Measurements from ENCODE around the gene PRPF19. TPM values are rescaled to one million over a fixed set of nuclear protein-coding genes. Genes with fewer than 3 reads are reported as not detected.
A peak's percentile ranks its signal among the peaks of the same experiment; 100 is the strongest.

PRPF19 gene
- total RNA-seq, 2 donors from 2014 or later: 55.8 to 58.8 TPM

DNA sequence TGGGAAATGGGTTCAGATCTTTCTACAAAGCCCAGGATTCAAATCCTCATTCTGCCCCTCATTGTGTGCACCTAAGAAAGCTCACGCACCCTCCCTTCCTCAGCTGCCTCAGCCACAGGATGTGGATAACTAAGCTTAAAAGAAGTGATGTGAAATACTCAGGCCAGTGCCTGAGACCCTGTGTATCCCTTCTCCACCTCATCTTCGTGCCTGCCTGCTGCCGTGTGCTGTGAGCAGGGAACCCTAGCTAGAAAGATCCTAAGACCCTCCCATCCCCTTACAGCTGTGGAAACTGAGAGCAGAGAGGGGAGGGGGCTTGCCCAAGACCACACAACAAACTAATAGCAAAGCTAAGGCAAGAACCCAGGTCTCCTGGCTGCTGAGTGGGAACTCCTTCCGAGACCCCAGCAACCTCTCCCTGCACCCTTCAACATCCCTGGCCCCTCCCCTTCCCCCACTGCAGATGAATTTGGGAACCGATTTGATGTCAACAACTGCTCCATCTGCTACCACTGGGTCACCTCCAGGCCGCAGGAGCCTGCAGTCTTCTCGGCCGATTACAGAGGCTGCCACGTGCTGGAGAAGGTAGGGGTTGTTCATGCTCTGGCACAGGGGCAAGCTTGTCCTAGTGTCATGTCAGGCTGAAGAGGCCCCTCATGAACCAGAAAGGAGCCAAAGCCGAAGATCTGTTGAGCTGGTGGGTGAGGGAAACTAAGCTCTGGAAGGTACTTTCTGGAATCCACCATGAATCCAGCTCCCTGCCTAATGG, 37.5 kb downstream of the PRPF19 start:
- DNase-seq (peak in 1 of 2 donors; percentile 0), ATAC-seq (no peak)
- intact Hi-C loops (cut with DNase I, micrococcal nuclease): no loop called here

DNA sequence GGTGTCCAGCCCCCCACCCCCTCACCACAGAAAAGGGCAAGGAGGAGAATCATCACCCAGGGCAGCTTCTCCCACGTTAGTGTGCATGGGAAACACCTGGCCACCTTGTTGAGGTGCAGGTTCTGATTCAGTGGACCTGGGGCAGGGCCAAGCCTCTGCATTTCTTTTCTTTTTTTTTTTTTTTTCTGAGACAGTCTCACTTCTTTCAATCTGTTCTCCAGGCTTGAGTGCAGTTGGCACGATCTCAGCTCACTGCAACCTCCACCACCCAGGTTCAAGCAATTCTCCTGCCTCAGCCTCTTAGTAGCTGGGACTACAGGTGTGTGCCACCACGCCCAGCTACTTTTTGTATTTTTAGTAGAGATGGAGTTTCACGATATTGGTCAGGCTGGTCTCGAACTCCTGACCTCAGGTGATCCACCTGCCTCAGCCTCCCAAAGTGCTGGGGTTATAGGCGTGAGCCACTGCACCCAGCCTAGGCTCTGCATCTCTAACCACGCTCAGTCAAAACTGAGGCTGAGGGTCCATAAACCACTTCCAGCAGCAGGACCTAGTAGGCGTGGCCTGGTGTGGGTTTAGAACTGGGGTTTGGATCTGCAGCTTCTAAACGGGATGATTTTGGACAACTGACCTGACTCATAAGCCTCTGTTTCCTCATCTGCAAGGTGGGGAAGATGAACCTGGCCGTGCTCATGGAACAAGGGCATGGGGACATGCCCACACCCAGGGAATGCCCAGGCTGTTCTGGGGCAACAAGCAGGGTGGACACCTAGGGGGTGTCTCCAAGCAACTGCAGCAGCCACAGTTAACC, 38.3 kb downstream of the PRPF19 start:
- peak in 1 of 2 donors; percentile 0 for DNase-seq
- no peak for ATAC-seq
- intact Hi-C loops (cut with DNase I, micrococcal nuclease): no loop called here

DNA sequence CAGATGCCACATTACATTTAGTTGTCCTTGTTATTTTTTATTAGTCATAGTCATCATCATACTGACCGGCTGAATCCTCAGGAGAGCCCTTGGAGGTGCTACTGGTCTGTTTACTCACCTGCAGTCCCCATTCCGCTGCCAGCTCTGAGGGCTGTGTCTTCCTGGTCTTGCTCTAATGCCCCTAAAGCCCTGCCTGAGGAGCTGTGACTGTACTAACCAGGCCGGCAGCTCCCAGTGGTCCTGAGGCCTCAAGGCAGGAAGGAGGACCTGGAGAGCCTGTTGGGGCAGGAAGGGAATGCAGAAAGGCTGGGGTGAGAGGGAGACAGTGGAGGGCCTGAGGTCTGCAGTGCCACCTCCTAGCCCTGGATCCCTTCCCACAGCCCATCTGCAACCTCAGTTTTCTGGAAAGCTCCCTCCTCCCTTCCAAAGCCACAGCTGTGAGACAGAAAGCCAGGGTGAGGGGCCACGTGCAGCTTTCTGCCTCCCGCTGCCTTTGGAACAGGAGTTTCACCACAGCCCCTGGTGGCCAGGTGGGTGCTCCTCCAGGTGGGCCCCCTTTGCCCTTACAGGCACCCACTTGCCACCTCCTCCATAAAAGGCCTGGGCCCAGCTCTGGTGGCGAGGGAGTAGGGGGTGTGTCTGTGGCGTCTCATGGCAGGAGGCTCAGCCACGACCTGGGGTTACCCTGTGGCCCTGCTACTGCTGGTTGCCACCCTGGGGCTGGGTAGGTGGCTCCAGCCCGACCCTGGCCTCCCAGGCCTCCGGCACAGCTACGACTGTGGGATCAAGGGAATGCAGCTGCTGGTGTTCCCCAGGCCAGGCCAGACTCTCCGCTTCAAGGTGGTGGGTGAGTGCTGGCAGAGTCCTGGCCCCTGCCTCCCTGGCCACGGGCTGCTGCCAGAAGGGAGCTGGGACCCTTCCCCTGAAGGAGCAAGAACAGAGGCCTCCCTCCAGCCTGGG, 39.2 kb downstream of the PRPF19 start, which contains the start of gene ZP1:
Gene ZP1, plus strand, starts transcription at position 632 of the 960 bp plus-strand sequence. Its CDS starts 20 bp downstream, at position 652.
- no peak for ATAC-seq
- intact Hi-C loops (cut with DNase I, micrococcal nuclease): no loop called here

DNA sequence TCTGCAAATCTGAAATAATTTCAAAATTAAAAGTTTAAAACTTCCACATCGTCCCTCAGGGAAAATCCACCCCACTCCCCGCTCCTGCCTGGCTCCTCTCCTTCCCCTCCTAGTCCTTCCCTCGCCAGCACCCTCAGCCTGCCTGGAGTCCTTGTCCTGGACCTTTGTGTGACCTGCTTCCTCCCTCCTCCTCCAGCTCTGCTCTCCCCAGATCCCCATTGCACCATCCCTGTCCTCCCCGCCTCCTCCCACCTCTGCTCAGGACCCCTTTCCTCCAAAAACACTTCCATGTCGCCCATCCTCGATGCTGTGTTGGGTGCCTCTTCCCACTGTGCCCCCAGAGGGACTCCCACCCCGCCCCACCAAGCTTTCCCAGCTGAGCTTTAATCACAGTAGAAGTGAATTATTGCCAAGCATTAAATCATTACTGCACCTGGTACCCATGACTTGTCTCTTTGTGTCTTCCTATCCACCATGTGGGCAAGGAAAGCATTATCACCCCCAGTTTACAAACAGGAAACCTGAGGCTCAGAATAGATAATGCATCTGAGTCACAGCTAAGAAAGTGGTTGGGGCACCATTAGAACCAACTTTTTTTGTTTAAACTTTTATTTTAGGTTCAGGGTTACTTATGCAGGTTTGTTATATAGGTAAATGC, 41.4 kb downstream of the PRPF19 start:
- no peak for ATAC-seq
- DNase-seq: no peak
- intact Hi-C loops (cut with DNase I, micrococcal nuclease): no loop called here

More for the DNA sequence above, 39.2 kb downstream of the PRPF19 start, which contains the start of gene ZP1:
- peak in 1 of 2 donors; percentile 3 for DNase-seq

DNA sequence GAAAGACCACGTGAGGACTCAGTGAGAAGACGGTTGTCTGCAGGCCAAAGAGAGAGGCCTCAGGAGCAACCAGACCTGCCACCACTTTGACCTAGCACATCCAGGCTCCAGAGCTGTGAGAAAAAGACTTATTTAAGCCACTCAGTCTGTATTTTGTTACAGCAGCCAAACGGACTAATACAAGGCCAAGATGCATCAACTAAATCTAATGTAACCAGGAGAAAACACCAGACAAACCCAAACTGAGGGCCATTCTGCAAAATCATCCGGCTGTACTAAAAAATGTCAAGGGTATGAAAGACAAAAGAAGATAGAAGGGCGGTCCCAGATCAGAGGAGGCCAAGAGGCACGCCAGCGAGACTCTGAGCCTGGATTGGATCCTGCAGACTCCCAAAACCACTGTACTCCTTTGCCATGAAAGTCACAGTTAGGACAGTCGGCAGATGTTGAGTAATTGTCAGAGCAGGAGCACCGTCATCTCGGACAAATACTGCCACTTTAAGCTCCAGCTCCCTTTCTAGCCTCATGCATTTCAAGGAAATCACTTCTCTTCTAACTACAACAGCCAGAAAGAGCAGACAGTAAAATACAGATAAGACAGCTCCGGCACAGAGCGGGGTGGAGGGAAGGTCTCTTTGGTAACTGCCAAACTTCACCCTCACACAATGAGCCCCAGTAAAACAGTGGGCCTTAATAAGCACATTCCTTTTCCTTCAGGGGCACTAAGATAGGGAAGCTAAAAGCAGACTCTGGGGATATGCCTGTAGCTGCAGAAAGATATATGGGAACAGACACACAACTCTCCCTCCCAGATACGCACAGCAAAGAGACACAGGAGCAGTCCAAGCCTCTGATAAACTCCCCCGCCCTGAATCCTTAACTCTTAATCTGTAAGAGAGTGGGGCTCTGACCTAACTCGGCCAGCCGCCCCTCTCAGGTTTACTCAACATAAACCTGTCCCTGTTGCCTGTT, 42.5 kb downstream of the PRPF19 start:
- no peak for DNase-seq
- intact Hi-C loops (cut with DNase I, micrococcal nuclease): no loop called here
- ATAC-seq: no peak

DNA sequence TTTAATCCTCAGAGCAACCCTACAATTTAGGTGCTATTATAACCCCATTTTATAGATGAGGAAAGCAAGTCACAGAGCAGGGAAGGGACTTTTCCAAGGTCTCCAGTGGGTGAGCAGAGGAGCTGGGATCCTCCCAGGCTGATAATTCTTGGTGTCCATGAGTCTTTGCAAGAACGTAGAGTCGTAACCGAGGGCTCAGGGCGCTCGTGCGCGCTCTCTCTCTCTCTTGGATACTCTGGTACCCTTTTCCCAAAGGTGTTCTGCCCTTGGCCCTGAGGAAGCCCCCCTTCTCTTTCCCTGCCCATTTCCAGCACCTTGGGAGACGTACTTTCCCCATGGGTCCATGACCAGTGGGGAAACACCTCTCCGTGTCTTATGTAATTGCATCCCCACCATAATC, 44.2 kb downstream of the PRPF19 start:
- intact Hi-C loops (cut with DNase I, micrococcal nuclease): no loop called here
- no peak for DNase-seq
- ATAC-seq: no peak

DNA sequence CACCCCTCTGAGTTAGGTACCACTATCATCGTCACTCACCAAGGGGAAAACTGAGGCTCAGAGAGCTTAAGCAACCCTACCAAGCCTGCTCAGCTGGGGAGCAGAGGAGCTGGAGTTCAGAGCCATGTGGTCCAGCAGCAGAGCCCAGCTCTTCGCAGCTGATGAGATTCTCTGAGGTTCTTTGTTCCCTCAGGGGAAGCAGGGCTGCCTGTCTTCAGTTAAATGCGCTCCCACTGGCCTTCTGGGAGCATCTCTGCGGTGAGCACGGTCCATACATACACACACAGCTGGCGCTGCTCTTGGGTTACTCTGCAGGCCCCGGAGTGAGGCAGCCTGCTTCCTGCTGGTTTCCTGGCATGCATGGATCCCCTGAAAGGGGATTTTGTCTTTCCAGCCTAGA, 45.4 kb downstream of the PRPF19 start:
- ATAC-seq: no peak
- intact Hi-C loops (cut with DNase I, micrococcal nuclease): no loop called here
- DNase-seq: no peak

DNA sequence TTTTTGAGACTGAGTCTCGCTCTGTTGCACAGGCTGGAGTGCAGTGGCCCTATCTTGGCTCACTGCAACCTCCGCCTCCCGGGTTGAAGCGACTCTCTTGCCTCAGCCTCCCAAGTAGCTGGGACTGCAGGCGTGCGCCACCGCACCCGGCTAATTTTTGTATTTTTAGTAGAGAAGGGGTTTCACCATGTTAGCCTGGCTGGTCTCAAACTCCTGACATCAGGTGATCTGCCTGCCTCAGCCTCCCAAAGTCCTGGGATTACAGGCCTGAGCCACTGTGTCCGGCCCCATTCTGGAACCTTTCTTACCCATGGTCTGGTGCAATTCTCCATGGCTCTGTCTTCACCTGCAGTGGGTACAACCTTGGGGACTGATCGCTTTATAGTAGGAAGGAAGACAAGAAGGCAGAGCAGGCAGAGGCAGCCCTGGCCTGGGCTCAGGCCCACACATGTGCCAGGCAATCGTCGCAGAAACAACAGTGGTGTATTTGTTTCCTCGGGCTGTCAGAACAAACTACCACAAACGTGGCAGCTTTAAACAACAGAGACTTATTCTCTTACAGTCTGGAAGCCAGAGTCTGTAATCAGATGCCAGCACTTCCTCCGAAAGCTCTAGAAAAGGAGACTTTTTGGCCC, 46.7 kb downstream of the PRPF19 start:
- intact Hi-C loops (cut with DNase I, micrococcal nuclease): no loop called here
- no peak for ATAC-seq
- no peak for DNase-seq

DNA sequence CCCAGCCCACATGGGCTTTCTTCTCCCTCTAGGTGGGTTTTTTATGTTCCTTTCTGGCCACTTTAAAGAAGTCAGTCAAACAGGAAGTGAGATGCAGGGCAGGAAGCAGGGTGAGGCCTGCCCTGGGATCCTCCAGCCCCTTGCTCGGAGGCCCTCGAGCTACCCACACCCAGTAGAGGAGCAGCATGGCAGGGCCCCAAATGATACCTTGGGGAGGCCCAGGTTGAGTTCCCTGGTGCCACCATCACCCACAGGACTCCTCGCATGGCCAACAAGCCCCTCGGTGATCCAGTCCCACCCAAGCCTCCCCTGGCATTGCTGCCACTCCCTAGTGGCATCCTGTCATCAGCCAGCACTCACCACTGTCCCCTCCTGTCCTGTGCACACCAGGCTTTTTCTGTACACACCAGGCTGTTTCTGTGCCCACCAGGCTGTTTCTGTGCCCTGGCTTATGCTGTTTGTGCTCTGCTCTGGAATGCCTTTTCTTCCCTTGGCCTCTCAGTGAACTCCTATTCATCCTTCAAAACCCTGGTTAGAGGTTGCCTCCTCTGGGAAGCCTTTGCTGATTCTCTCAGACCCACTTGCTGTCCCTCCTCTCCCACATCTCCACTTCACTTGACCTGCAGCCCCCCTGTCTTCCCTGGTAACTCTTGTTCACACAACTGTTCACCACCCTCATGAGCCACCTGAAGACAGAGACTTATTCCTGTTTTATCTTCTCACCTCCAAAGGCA, 47.5 kb downstream of the PRPF19 start:
- no peak for ATAC-seq
- intact Hi-C loops (cut with DNase I, micrococcal nuclease): no loop called here
- no peak for DNase-seq

DNA sequence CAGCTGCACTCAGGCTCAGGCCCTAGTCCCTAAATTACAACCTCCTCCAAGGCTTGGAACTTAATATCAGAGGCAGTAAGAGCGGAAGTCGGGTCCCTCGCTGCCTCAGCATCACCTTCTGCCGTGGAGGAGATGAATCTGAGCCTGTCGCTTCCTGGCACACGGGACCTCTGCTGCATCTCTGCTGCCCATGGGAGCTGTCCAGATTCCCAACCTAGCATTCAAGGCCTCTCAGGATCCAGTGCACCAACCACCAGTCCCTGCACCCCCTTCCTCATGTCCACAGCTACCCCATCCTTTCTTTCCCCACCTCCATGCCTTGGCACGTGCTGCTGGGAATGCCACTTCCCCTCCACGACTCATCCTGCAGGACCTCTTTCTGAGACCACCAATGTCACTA, 48.1 kb downstream of the PRPF19 start:
- no peak for DNase-seq

DNA sequence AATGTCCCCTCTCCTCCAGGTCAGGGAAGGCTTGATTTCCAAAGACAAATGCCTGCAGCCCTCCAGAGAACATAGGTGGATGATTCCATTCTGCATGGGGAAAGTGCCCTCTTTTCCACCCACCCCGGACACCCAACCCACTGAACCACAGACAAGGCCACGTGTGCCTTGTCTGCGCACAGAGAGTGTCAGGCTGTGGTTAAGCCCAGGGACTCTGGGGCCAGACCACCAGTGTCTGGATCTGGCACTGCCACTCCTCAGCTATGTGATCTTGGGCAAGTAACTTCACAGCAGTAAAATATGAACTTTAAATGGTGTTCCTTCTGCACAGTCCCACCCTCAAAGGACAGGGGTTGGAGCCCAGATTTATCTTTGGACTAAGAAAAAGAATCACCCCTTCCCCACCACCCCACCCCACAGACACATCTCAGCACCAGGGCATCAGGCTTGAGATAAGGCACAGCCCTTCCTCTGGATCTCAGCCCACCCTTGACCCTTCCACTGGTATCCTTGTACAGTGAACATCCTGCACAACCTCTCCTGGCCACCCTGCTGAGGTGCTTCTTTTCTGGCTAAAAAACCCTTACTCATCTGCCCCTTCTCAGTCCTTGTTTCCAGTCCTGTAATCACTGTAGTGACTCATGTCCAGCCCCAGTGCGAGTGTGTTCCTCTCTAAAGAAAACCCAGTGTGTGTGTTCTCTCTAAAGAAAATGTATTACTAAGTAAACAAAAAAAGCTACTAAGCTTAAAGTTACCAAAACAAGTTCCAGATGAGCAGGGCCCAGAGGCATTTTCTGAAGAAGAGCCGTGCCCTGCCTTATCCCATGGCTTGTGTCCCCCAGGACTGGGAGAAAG, 48.8 kb downstream of the PRPF19 start:
- DNase-seq: peak in 1 of 2 donors; percentile 7
- intact Hi-C loops (cut with DNase I, micrococcal nuclease): no loop called here

More for the DNA sequence above, 48.1 kb downstream of the PRPF19 start:
- intact Hi-C loops (cut with DNase I, micrococcal nuclease): no loop called here
- ATAC-seq: no peak

DNA sequence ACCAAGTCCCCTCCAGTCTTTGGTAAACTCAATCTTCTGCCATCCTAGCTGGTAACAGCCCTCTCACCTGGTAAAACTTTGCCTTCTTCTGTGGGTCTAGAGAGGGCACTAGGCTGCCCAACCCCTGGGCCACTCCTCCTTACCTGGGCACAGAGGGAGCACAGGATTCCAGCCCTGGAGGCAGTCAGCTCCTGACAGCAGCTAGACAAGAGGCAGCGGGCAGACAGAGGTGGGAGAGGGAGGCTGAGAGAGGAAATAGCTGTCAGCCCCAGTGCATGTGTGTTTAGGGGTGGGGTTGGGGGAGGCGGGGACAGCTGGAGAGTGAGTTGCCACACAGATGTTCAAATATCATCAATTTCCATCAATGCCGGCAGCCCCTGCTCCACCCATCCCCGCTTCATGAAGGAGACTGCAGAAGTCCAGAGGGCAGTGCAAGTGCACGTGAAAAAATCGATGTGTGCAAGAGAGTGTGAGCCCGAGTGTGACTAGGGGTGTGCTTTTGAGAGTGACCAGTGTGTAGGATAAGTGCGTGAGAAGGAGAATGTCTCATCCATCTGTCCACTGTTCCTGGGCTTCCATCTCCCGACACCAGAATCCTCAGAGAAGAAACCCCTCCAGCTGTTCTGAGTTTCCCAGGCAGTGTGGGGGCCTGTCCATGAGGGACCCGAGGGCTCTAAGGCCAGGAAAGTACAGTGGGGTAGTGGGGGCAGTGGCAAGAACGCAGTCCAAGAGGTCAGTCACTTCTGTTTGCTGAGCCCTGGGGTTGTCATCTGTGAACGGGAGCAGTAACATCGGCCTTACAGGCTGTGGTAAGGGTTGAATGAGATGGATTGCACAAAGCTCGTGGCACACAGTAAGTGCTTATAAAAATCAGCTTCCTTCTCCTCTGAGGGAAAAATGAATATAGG, 50.4 kb downstream of the PRPF19 start, which contains the start of gene PTGDR2:
Gene PTGDR2, minus strand, starts transcription at position 225 of the 908 bp plus-strand sequence. CDS start 2,228 bp downstream, outside the sequence.
- intact Hi-C loops (cut with DNase I, micrococcal nuclease): no loop called here
- peak in 1 of 2 donors; percentile 37 for DNase-seq
- ATAC-seq: peak; percentile 27

More for the DNA sequence above, 48.8 kb downstream of the PRPF19 start:
- no peak for ATAC-seq

DNA sequence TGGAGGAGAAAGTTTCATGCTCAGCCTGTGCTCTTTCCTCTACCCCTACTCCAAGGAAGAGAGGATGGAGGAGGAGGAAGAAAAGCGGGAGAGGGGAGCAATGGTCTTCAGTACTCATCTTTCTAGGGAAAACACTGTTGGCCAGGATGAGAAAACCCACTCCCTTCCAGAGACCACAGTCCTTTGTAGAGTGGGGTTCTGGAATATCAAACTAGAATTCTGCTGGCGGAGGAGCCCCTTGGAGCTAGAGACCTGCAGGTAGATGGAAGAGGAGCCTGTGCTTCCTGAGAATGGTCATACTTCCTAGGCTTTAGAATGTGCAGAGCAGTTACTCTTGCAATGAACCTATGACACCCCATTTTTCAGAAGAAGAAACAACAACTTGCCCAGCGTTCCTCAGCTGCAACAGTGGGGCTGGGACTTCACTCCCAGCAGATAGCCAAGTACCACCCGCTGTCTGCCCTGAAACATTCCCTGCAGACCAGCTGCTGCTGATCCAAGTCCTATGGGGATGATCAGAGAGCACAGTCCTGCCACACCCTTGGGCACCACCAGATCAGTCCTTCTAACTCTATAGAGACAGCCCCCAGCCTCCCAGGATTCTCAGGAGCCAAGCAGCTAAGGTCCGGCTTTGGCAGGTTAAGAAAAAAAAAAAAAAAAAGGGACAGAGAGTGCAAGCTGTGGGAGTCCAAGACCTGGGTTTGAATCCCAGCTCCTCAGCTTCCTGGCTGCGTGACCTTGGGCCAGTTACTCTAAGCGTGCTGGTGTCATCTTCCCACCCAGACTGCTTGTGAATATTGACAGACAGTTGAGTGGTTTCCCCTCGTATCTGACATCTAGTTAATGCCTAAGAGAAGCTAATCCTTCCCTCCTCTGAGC, 51.3 kb downstream of the PRPF19 start:
- ATAC-seq (no peak), DNase-seq (no peak)
- intact Hi-C loops (cut with DNase I, micrococcal nuclease): no loop called here
